Gastroesophageal sphincter (tissue), 4 donors: ENCODE measurements around the gene ANAPC5. TPM values are rescaled to one million over a fixed set of nuclear protein-coding genes. Genes with fewer than 3 reads are reported as not detected.

Source experiments
- ATAC-seq: fragments of 150-250 bp; one replicate; pipeline ENCODE4 v1.9.1; 2016; ENCODE audit warnings: mild to moderate bottlenecking, moderate library complexity
- H3K27ac ChIP-seq, 4 donors: fragments of 200-600 bp; sonication (generic) in 3 of 4; 1 replicate in 3 of 4; 2 replicates in 1 of 4; pipeline ENCODE4 v1.5.1; 2016 to 2019
- H3K27me3 ChIP-seq: fragments of 200-600 bp; sonication (generic); one replicate; pipeline ENCODE4 v1.5.1; 2019
- H3K36me3 ChIP-seq, 2 donors: fragments of 200-600 bp; sonication (generic); one replicate each; pipeline ENCODE4 v1.5.1; 2019; ENCODE audit warnings: control low read depth in 1 of 2
- H3K4me1 ChIP-seq, 3 donors: fragments of 200-600 bp; sonication (generic); 1 replicate in 2 of 3; 2 replicates in 1 of 3; pipeline ENCODE4 v1.5.1; 2016 to 2019; ENCODE audit warnings: control low read depth in 2 of 3
- H3K4me3 ChIP-seq, 2 donors: fragments of 200-600 bp; sonication (generic); one replicate each; pipeline ENCODE4 v1.5.1; 2019; ENCODE audit warnings: mild to moderate bottlenecking in 1 of 2, moderate library complexity in 1 of 2
- H3K9me3 ChIP-seq, 3 donors: fragments of 200-600 bp; sonication (generic); one replicate each; pipeline ENCODE4 v1.5.1; 2017 to 2019; ENCODE audit warnings: control low read depth in 2 of 3
- CTCF ChIP-seq, 4 experiments: fragments of 200-600 bp in 2 of 4; fragments of 450-650 bp in 2 of 4; sonication (generic) in 1 of 4; IDR thresholded peaks; one replicate each; pipeline ENCODE4 v1.5.1; 2017 to 2019; ENCODE audit warnings: antibody characterized with exemption in 4 of 4, mild to moderate bottlenecking in 2 of 4, moderate library complexity in 2 of 4
- EP300 ChIP-seq: sonication (generic); formaldehyde crosslinking; IDR thresholded peaks from one replicate; pipeline ENCODE4 v1.6.1; 2017; ENCODE audit warnings: antibody characterized with exemption, mild to moderate bottlenecking
- POLR2A ChIP-seq, 2 donors: fragments of 450-650 bp; IDR thresholded peaks; one replicate each; pipeline ENCODE4 v1.6.1; 2017; ENCODE audit warnings: antibody characterized with exemption in 2 of 2, mild to moderate bottlenecking in 2 of 2, moderate library complexity in 1 of 2
- POLR2AphosphoS5 ChIP-seq: sonication (generic); formaldehyde crosslinking; IDR thresholded peaks from one replicate; pipeline ENCODE4 v1.6.1; 2017; ENCODE audit warnings: antibody characterized with exemption
- WGBS, 2 donors: methylation state at CpG; one replicate each; pipeline ENCODE4 v1.1.5; 2018; ENCODE audit warnings: low coverage in 1 of 2; 5-methylcytosine and 5-hydroxymethylcytosine counted together
- total RNA-seq, 4 donors: library from RNA; depleted of rRNA; stranded (reverse); fragments of >200 nt; gene quantifications; one replicate each; pipeline ENCODE4 v1.1.0, GENCODE V29; 2016

ANAPC5 gene
- total RNA-seq, result 10 to 100 TPM; 69.2 to 93.5 (median 75.7) TPM

GRCh38 chr12:121351820-121352681 is at the start of gene ANAPC5:
Gene ANAPC5 (minus strand): TSS chr12:121352411. CDS start chr12:121352340, 71 bp downstream.
- Histone ChIP-seq H3K27me3 (no peaks in the 10 kb centered on the region), H3K36me3 (peaks cover 0 to 5% of the 10 kb centered on the region in 2 donors), H3K4me1 (peaks cover 0 to 36% (median 13%) of the 10 kb centered on the region in 3 donors), H3K9me3 (no peaks in the 10 kb centered on the region), H3K4me3 (peak within 1 kb of the TSS; percentile 76 to 78), H3K27ac (peak within 1 kb of the TSS; percentile 59 to 86 (median 81))
- TF ChIP-seq EP300 (no peak), POLR2AphosphoS5 (peak; percentile 71), CTCF (IDR thresholded peaks at IDR 0.05) (peak in 2 of 4 experiments; percentile 19 to 20), POLR2A (IDR thresholded peaks at IDR 0.05) (peak; percentile 59 to 68)
- peak; percentile 100 for ATAC-seq
- WGBS, 2 donors, result 0% methylated on average over 5 to 16 of the region's 49 CpGs

GRCh38 chr12:121400332-121401139 is 48.3 kb upstream of the ANAPC5 start:
- Histone ChIP-seq H3K27ac (peak overlapping the region; percentile 79 to 98 (median 94)), H3K9me3 (no peaks in the 10 kb centered on the region), H3K27me3 (no peaks in the 10 kb centered on the region), H3K4me1 (peaks cover 0 to 60% (median 14%) of the 10 kb centered on the region in 3 donors), H3K36me3 (peaks cover 0 to 10% of the 10 kb centered on the region in 2 donors), H3K4me3 (peak overlapping the region; percentile 83 to 95)
- ATAC-seq, result peak; percentile 56
- 3 to 4% methylated on average over 9 to 10 of the region's 48 CpGs for WGBS, 2 donors
- no peak for TF ChIP-seq POLR2AphosphoS5
- peak in 1 of 4 experiments; percentile 3 for TF ChIP-seq CTCF (IDR thresholded peaks at IDR 0.05)

- peak within 1 kb of the TSS; percentile 83 to 95 for H3K4me3 ChIP-seq
- H3K4me1 ChIP-seq, result peaks cover 0 to 51% (median 14%) of the 10 kb centered on the region in 3 donors
- TF ChIP-seq POLR2A (IDR thresholded peaks at IDR 0.05) (peak; percentile 91 to 94), POLR2AphosphoS5 (peak; percentile 99), EP300 (no peak), CTCF (IDR thresholded peaks at IDR 0.05) (peak in 1 of 4 experiments; percentile 2)
- H3K27me3 ChIP-seq, result no peaks in the 10 kb centered on the region
- H3K36me3 ChIP-seq, result peaks cover 0 to 1% of the 10 kb centered on the region in 2 donors
- H3K9me3 ChIP-seq, result no peaks in the 10 kb centered on the region
- ATAC-seq, result peak; percentile 99
- 1 to 12% methylated on average over 6 to 10 of the region's 77 CpGs for WGBS, 2 donors
- H3K27ac ChIP-seq, result peak within 1 kb of the TSS; percentile 79 to 98 (median 94)
Observed at GRCh38 chr12:121399391-121400331, 47.5 kb upstream of the ANAPC5 start, which contains the start of gene RNF34. Gene RNF34 (plus strand): TSS chr12:121400118. CDS start chr12:121400213, 95 bp downstream.

GRCh38 chr12:121398355-121398754 is 46.1 kb upstream of the ANAPC5 start:
- no peak overlapping the region for H3K4me3 ChIP-seq

More at GRCh38 chr12:121398355-121398754, 46.1 kb upstream of the ANAPC5 start:
- Histone ChIP-seq H3K36me3 (no peaks in the 10 kb centered on the region), H3K27ac (no peak overlapping the region), H3K9me3 (no peaks in the 10 kb centered on the region), H3K27me3 (no peaks in the 10 kb centered on the region), H3K4me1 (peaks cover 0 to 39% (median 14%) of the 10 kb centered on the region in 3 donors)
- no peak for TF ChIP-seq POLR2AphosphoS5
- TF ChIP-seq CTCF (IDR thresholded peaks at IDR 0.05), result no peak
- TF ChIP-seq POLR2A (IDR thresholded peaks at IDR 0.05), result no peak
- TF ChIP-seq EP300, result no peak
- WGBS, 2 donors, result 95 to 97% methylated on average over 3 to 5 of the region's 5 CpGs
- ATAC-seq, result no peak
